Measurements from ENCODE around the gene CDS2.

DNA sequence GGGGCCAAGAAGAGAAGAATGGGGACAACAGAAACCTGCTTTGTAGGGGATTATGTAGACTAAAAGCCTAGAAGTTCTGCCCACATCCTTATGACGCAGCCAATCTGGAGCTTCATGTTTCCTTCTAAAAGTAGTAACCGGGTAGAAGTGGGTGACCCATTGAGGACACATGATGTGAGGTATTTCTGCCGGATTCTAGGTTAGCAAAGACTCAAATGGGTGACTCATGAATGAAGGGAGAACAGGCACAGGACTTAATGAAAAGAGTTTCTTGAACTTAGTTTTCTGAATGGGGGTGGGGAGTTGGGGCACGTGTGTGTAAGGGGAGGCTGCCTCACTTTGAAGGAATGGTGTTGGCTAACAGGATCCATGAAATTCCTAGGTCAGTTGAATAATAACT lies 68.8 kb downstream of the CDS2 start:
- TF ChIP-seq, protein P1, sequence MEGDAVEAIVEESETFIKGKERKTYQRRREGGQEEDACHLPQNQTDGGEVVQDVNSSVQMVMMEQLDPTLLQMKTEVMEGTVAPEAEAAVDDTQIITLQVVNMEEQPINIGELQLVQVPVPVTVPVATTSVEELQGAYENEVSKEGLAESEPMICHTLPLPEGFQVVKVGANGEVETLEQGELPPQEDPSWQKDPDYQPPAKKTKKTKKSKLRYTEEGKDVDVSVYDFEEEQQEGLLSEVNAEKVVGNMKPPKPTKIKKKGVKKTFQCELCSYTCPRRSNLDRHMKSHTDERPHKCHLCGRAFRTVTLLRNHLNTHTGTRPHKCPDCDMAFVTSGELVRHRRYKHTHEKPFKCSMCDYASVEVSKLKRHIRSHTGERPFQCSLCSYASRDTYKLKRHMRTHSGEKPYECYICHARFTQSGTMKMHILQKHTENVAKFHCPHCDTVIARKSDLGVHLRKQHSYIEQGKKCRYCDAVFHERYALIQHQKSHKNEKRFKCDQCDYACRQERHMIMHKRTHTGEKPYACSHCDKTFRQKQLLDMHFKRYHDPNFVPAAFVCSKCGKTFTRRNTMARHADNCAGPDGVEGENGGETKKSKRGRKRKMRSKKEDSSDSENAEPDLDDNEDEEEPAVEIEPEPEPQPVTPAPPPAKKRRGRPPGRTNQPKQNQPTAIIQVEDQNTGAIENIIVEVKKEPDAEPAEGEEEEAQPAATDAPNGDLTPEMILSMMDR (IDR thresholded peaks at IDR 0.05): no peak
- TF ChIP-seq POLR2A (IDR thresholded peaks at IDR 0.05): no peak
